ENCODE results near the gene DHODH. TPM values are rescaled to one million over a fixed set of nuclear protein-coding genes. Genes with fewer than 3 reads are reported as not detected.

DHODH gene
- total and polyA plus RNA-seq, 2 of the 8 experiments (the other 6 are each of a cell fraction or from before 2014, with no cell fraction given), result 9.1 to 19.4 TPM

GRCh38 chr16:72014675-72015074 lies 6.1 kb downstream of the DHODH start:
- no peak for DNase-seq (ENCODE audit: low read depth in 1 of 2, low spot score in 2 of 2)
- TF ChIP-seq MAX (IDR thresholded peaks at IDR 0.05) (no peak), HDAC6 (IDR thresholded peaks at IDR 0.05; ENCODE audit: low read depth, low read length) (no peak), RFX5 (IDR thresholded peaks at IDR 0.05; ENCODE audit: borderline replicate concordance, low read depth, low read length) (no peak), ASH2L (IDR thresholded peaks at IDR 0.05; ENCODE audit: low read length) (no peak), RBBP5 (IDR thresholded peaks at IDR 0.05; ENCODE audit: borderline replicate concordance, low read depth, low read length) (no peak), GTF2F1 (IDR thresholded peaks at IDR 0.05; ENCODE audit: borderline replicate concordance, low read depth, low read length) (no peak), CTCF (IDR thresholded peaks at IDR 0.05; ENCODE audit: control extremely low read depth in 1 of 3, insufficient read depth in 1 of 3, low read depth in 1 of 3, low read length in 3 of 3) (no peak), RNF2 (IDR thresholded peaks at IDR 0.05; ENCODE audit: borderline replicate concordance, low read depth, low read length, missing control alignments, poor library complexity, severe bottlenecking) (no peak), POU5F1 (IDR thresholded peaks at IDR 0.05; ENCODE audit: low read depth, low read length) (no peak), POLR2AphosphoS5 (IDR thresholded peaks at IDR 0.05; ENCODE audit: low read depth, low read length) (no peak), KDM1A (IDR thresholded peaks at IDR 0.05; ENCODE audit: borderline replicate concordance, low read length) (no peak)

More at GRCh38 chr16:72014675-72015074, 6.1 kb downstream of the DHODH start:
- H4K91ac ChIP-seq (replicated peaks; ENCODE audit: insufficient read length, low read length), result no peak overlapping the region
- no peak overlapping the region for H2BK15ac ChIP-seq (ENCODE audit: low read length)
- H3K14ac ChIP-seq (ENCODE audit: insufficient read length), result no peak overlapping the region
- H3K56ac ChIP-seq (replicated peaks; ENCODE audit: insufficient read length, low read depth, low read length), result no peak overlapping the region
- no peaks in the 10 kb centered on the region for H3K9me3 ChIP-seq (ENCODE audit: insufficient read depth in 2 of 2, low read depth in 1 of 2, low read length in 1 of 2)
- no peaks in the 10 kb centered on the region for H3K27me3 ChIP-seq (replicated peaks in 1 of 4; ENCODE audit: control insufficient read depth in 3 of 4, extremely low read depth in 1 of 4, insufficient read depth in 3 of 4, low read length in 3 of 4)
- no peaks in the 10 kb centered on the region; a peak in 1 of 4 replicates for H3K79me2 ChIP-seq (ENCODE audit: control insufficient read depth in 1 of 2, insufficient read depth in 2 of 2, low read length in 2 of 2)
- no peak overlapping the region for H4K5ac ChIP-seq (ENCODE audit: insufficient read length, low read depth, low read length)
- no peak overlapping the region for H2BK12ac ChIP-seq (ENCODE audit: low read depth, low read length)
- ChIA-PET POLR2A (ENCODE audit: partially characterized antibody) (interaction anchor here (1.5 kb wide), 1 partner anchor 10 kb away, joined by 5 read pairs; no protein-coding TSS in a partner anchor), CTCF (ENCODE audit: partially characterized antibody) (interaction anchor here (1.1 kb wide), 2 partner anchors 84 to 132 kb away, joined by 3 read pairs; no protein-coding TSS in a partner anchor)
- no peaks in the 10 kb centered on the region; the same call in 1 of the 2 replicates for H3K79me1 ChIP-seq (ENCODE audit: low read depth, low read length)
- no peak overlapping the region for H3K18ac ChIP-seq (ENCODE audit: extremely low read depth, low read length)
- H3K27ac ChIP-seq (ENCODE audit: low read depth, low read length), result no peak overlapping the region
- no peak overlapping the region for H3K9ac ChIP-seq (replicated peaks in 1 of 4; ENCODE audit: extremely low read depth in 1 of 4, low read depth in 3 of 4, low read length in 3 of 4)
- H2AFZ ChIP-seq (ENCODE audit: low read length), result no peak overlapping the region
- H4K20me1 ChIP-seq (replicated peaks in 1 of 2; ENCODE audit: control insufficient read depth in 1 of 2, insufficient read depth in 2 of 2, low read length in 2 of 2), result no peaks in the 10 kb centered on the region
- H4K8ac ChIP-seq (ENCODE audit: extremely low read depth, insufficient read depth, low read length), result no peak overlapping the region
- 95% methylated on average over 8 of the region's 8 CpGs; no CpG with 5 or more reads in 1 of the 2 experiments for WGBS, 2 experiments (ENCODE audit: extremely low coverage in 1 of 2, insufficient coverage in 1 of 2, insufficient read length in 1 of 2, insufficient replicate concordance in 2 of 2, low coverage in 1 of 2, low lambda C conversion rate in 2 of 2, missing lambda C conversion rate in 1 of 2)
- H3K4me2 ChIP-seq (ENCODE audit: insufficient read depth in 1 of 2, low read depth in 2 of 2, low read length in 2 of 2), result no peak overlapping the region
- no peak for FAIRE-seq
- no peak overlapping the region for H3K23ac ChIP-seq (ENCODE audit: insufficient read length)
- H3K36me3 ChIP-seq (ENCODE audit: control insufficient read depth in 2 of 4, insufficient read depth in 4 of 4, low read length in 3 of 4), result peaks cover 2 to 21% (median 15%) of the 10 kb centered on the region in 4 experiments; a peak in 5 of 8 replicates
- no peak overlapping the region for H2BK20ac ChIP-seq (ENCODE audit: low read length)
- no peak overlapping the region for H2BK5ac ChIP-seq (ENCODE audit: low read depth, low read length)
- no peak overlapping the region for H2AK5ac ChIP-seq (ENCODE audit: low read depth, low read length)
- H3K23me2 ChIP-seq (ENCODE audit: low read depth, low read length), result no peaks in the 10 kb centered on the region
- H3K4me1 ChIP-seq (replicated peaks in 1 of 4; ENCODE audit: control insufficient read depth in 3 of 4, insufficient read depth in 4 of 4, low read length in 3 of 4), result no peaks in the 10 kb centered on the region
- no peak overlapping the region for H2BK120ac ChIP-seq (replicated peaks; ENCODE audit: low read depth, low read length)
- H3K4ac ChIP-seq (replicated peaks; ENCODE audit: insufficient read length, low read depth, low read length), result no peak overlapping the region
- H3K4me3 ChIP-seq (ENCODE audit: extremely low read depth in 1 of 4, insufficient read depth in 2 of 4, low read depth in 3 of 4, low read length in 4 of 4), result no peak overlapping the region
